ENCODE measurements around the gene ARHGEF40.

Gene ARHGEF40

GRCh38 chr14:21109377-21110138, 39.5 kb downstream of the ARHGEF40 start:
- no peak overlapping the region for H3K4me3 ChIP-seq (ENCODE audit: low read depth, low read length)
- TF ChIP-seq, protein P1, sequence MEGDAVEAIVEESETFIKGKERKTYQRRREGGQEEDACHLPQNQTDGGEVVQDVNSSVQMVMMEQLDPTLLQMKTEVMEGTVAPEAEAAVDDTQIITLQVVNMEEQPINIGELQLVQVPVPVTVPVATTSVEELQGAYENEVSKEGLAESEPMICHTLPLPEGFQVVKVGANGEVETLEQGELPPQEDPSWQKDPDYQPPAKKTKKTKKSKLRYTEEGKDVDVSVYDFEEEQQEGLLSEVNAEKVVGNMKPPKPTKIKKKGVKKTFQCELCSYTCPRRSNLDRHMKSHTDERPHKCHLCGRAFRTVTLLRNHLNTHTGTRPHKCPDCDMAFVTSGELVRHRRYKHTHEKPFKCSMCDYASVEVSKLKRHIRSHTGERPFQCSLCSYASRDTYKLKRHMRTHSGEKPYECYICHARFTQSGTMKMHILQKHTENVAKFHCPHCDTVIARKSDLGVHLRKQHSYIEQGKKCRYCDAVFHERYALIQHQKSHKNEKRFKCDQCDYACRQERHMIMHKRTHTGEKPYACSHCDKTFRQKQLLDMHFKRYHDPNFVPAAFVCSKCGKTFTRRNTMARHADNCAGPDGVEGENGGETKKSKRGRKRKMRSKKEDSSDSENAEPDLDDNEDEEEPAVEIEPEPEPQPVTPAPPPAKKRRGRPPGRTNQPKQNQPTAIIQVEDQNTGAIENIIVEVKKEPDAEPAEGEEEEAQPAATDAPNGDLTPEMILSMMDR (IDR thresholded peaks at IDR 0.05; ENCODE audit: low read depth, low read length), result no peak

- H3K4me3 ChIP-seq (ENCODE audit: low read depth, low read length), result no peak overlapping the region
- TF ChIP-seq, protein P1 (IDR thresholded peaks at IDR 0.05; ENCODE audit: low read depth, low read length), result no peak
Observed at GRCh38 chr14:21112255-21112654, 42.2 kb downstream of the ARHGEF40 start.

DNA sequence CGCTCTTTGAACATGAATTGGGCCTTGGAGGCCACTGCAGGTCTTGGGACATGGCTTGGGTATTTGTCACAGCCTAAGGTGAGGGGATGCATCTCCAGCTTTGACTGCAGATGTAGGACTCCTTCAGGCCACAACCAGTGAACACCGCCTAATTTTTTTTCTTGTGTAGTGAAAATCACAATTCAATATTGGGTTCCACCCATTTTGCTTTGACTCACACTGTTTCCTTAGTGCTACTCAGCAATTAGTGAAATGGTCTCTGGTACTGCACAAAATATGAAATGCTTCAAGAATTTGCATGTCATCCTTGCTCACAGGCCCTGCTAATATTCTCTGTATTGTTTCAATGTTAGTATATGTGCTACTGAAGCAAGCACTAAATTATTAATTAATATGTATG, 43.3 kb downstream of the ARHGEF40 start:
- TF ChIP-seq, protein P1 (IDR thresholded peaks at IDR 0.05; ENCODE audit: low read depth, low read length), result no peak
- no peak overlapping the region for H3K4me3 ChIP-seq (ENCODE audit: low read depth, low read length)

DNA sequence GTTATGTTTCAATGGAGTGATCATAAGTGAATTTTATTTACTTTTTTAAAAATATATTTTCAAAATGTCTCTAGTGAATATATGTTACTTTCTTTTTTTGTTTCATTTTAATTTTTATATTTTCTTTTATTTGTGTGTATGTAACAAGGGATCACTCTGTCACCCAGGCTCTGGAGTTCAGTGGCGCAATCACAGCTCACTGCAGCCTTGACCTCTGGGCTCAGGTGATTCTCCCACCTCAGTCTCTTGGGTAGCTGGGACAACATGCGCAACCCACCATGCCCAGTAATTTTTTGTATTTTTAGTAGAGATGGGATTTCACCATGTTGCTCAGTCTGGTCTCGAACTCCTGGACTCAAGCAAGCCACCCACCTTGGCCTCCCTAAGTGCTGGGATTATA, 48.8 kb downstream of the ARHGEF40 start:
- TF ChIP-seq, protein P1 (IDR thresholded peaks at IDR 0.05; ENCODE audit: low read depth, low read length), result no peak
- no peak overlapping the region for H3K4me3 ChIP-seq (ENCODE audit: low read depth, low read length)

DNA sequence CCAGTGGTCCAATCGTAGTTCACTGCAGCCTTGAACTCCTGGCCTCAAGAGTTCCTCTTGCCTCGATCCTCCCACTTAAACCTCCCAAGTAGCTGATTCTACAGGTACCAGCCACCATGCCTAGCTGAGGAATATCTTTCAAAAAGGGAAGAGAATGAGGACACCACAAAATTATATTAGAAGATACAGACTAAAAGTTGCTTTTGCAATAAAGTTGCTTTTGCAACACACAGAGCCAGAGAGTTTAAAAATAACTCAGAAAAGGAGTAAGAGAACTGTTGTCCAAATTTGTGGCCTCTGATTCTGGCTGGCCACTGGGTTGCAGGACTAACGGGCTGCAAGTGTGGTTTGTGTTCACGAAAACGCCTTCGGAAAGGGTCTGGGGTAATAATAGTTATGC, 50.6 kb downstream of the ARHGEF40 start:
- H3K4me3 ChIP-seq (ENCODE audit: low read depth, low read length), result no peak overlapping the region
- TF ChIP-seq, protein P1 (IDR thresholded peaks at IDR 0.05; ENCODE audit: low read depth, low read length), result no peak

- no peak overlapping the region for H3K4me3 ChIP-seq (ENCODE audit: low read depth, low read length)
- TF ChIP-seq, protein P1 (IDR thresholded peaks at IDR 0.05; ENCODE audit: low read depth, low read length), result no peak
Observed at GRCh38 chr14:21121122-21121521, 51.0 kb downstream of the ARHGEF40 start.

DNA sequence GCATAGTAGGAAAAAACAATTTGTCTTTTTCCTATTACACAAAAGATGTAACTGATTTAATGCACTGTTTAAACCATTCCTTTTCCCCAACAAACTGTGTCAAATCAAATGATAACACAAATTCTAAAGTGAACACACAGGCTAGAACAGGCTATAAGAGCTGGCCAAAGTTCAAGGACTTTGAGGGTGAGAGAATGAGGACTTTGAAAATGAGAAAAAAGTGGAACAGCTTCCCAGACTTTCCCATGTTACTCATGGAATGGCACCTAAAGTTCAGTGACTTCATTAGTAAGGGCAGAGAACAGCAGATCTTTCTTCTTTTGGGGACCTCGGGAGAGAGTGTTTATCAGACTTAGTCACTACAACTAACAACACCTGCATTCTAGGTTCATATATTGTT, 53.3 kb downstream of the ARHGEF40 start:
- H3K4me3 ChIP-seq (ENCODE audit: low read depth, low read length), result no peak overlapping the region
- TF ChIP-seq, protein P1 (IDR thresholded peaks at IDR 0.05; ENCODE audit: low read depth, low read length), result no peak
